Ovary (tissue), 9 donors: Measurements from ENCODE around the gene BAIAP3. TPM values are rescaled to one million over a fixed set of nuclear protein-coding genes. Genes with fewer than 3 reads are reported as not detected.
A peak's percentile ranks its signal among the peaks of the same experiment; 100 is the strongest.

Experiments
- DNase-seq, 5 donors: peaks; one replicate each; pipeline ENCODE4 v3.0.0-alpha.2; 2019 to 2020
- H3K27ac ChIP-seq, 2 donors: fragments of 200-600 bp; one replicate each; pipeline versions ENCODE4 v1.5.1 to v1.8.0; 2019 to 2022
- H3K27me3 ChIP-seq: fragments of 200-600 bp; one replicate; pipeline ENCODE4 v1.8.0; 2022
- H3K36me3 ChIP-seq: fragments of 200-600 bp; sonication (generic); one replicate; pipeline ENCODE4 v1.5.1; 2019
- H3K4me1 ChIP-seq: one replicate; pipeline ENCODE4 v1.8.1; 2013; ENCODE audit warnings: mild to moderate bottlenecking, moderate library complexity; ENCODE audit not compliant: insufficient read depth
- H3K4me3 ChIP-seq: fragments of 200-600 bp; sonication (generic); one replicate; pipeline ENCODE4 v1.5.1; 2017
- H3K9me3 ChIP-seq, 2 donors: fragments of 200-600 bp in 1 of 2; sonication (generic) in 1 of 2; one replicate each; pipeline versions ENCODE4 v1.5.1 to v1.8.1; 2013 to 2019; ENCODE audit warnings: mild to moderate bottlenecking in 1 of 2, moderate library complexity in 1 of 2
- CTCF ChIP-seq, 3 donors: fragments of 450-650 bp in 2 of 3; fragments of 200-600 bp in 1 of 3; IDR thresholded peaks; one replicate each; pipeline versions ENCODE4 v1.5.1 to v1.8.0; 2016 to 2022; ENCODE audit warnings: antibody characterized with exemption in 3 of 3, mild to moderate bottlenecking in 1 of 3
- EP300 ChIP-seq: sonication (generic); formaldehyde crosslinking; IDR thresholded peaks from one replicate; pipeline ENCODE4 v1.6.1; 2017; ENCODE audit warnings: antibody characterized with exemption
- POLR2A ChIP-seq: fragments of 450-650 bp; IDR thresholded peaks from one replicate; pipeline ENCODE4 v1.6.1; 2017; ENCODE audit warnings: antibody characterized with exemption, mild to moderate bottlenecking, moderate library complexity
- WGBS, 3 donors: extraction: QIAGEN DNeasy Blood & Tissue Kit in 1 of 3; methylation state at CpG; one replicate each; pipeline versions ENCODE4 v1.1.5 to v1.1.7; 2013 to 2017; 5-methylcytosine and 5-hydroxymethylcytosine counted together
- intact Hi-C, 4 donors: fragments of 100-400 bp; cut with DNase I; formaldehyde crosslinking; loops; one replicate each; pipeline versions ENCODE4 v1.11.0 to v1.15.1; 2022 to 2023
- polyA plus RNA-seq, 2 donors: library from polyadenylated mRNA; stranded (reverse); fragments of 200-250 nt in 1 of 2; fragments of 350-450 nt in 1 of 2; fragmentation: Illumina TruSeq in 1 of 2; extraction: RNeasy Lipid Tissue Mini Kit (QIAGEN cat#74804) in 1 of 2; gene quantifications; one replicate each; pipeline ENCODE4 v1.2.3, GENCODE V29; 2013 to 2014
- total RNA-seq, 7 donors: library from RNA; depleted of rRNA in 2 of 7; stranded (reverse); fragments of >200 nt in 2 of 7; fragmentation: NEBNext Ultra II Directional in 3 of 7; extraction: Animal tissue kit (Norgen Biotek cat#: 25700) in 3 of 7; gene quantifications; one replicate each; pipeline versions ENCODE4 v1.1.0 to v1.2.4, GENCODE V29; 2016 to 2023
- donor health status: DM: no; HTN: no; CAD: no; lungs with moderate emphysema.
- donor health status: DM: no; HTN: no; CAD: no.
- donor health status: Bipolar disorder and iron deficiency.
- donor health status: DM: yes; HTN: yes; CAD: no.
- donor health status: DM: no; HTN: no; CAD: no.
- donor health status: DM: yes; HTN: yes; CAD: no.

The BAIAP3 gene
- total and polyA plus RNA-seq, 9 donors: 0.25 to 26.1 (median 1.2) TPM

- intact Hi-C loops: no loop called here
Measured at GRCh38 chr16:1357906-1358566, 24.6 kb downstream of the BAIAP3 start.

GRCh38 chr16:1361685-1362360 is 28.4 kb downstream of the BAIAP3 start:
- no peak for TF ChIP-seq EP300
- no peak for TF ChIP-seq POLR2A
- TF ChIP-seq CTCF (IDR thresholded peaks at IDR 0.05): no peak
- Histone ChIP-seq H3K27me3 (no peaks in the 10 kb centered on the region), H3K36me3 (no peaks in the 10 kb centered on the region), H3K4me3 (no peak overlapping the region), H3K4me1 (no peaks in the 10 kb centered on the region), H3K27ac (no peak overlapping the region), H3K9me3 (no peaks in the 10 kb centered on the region)
- intact Hi-C loops: no loop called here
- WGBS, 3 donors: 91% methylated on average over 35 to 43 of the region's 43 CpGs
- no peak for DNase-seq

More at GRCh38 chr16:1357906-1358566, 24.6 kb downstream of the BAIAP3 start:
- no peak overlapping the region for H3K27ac ChIP-seq
- H3K27me3 ChIP-seq: no peaks in the 10 kb centered on the region
- H3K4me1 ChIP-seq: peaks cover 5% of the 10 kb centered on the region
- H3K36me3 ChIP-seq: no peaks in the 10 kb centered on the region
- no peak for DNase-seq
- no peak overlapping the region for H3K4me3 ChIP-seq
- no peak for TF ChIP-seq CTCF (IDR thresholded peaks at IDR 0.05)
- no peaks in the 10 kb centered on the region for H3K9me3 ChIP-seq
- 76 to 82% (median 80%) methylated on average over 19 of the region's 19 CpGs for WGBS, 3 donors

- TF ChIP-seq POLR2A: no peak
- no peak for TF ChIP-seq EP300
- no peak for TF ChIP-seq CTCF (IDR thresholded peaks at IDR 0.05)
- Histone ChIP-seq H3K27ac (no peak overlapping the region), H3K4me3 (no peak overlapping the region), H3K27me3 (no peaks in the 10 kb centered on the region), H3K36me3 (no peaks in the 10 kb centered on the region), H3K4me1 (no peaks in the 10 kb centered on the region), H3K9me3 (no peaks in the 10 kb centered on the region)
- WGBS, 3 donors: 24 to 47% (median 30%) methylated on average over 11 of the region's 11 CpGs
- intact Hi-C loops: no loop called here
- no peak for DNase-seq
Measured at GRCh38 chr16:1362807-1363206, 29.4 kb downstream of the BAIAP3 start.

- H3K27me3 ChIP-seq: no peaks in the 10 kb centered on the region
- no peaks in the 10 kb centered on the region for H3K4me1 ChIP-seq
- no peaks in the 10 kb centered on the region for H3K9me3 ChIP-seq
- no peak overlapping the region for H3K27ac ChIP-seq
- 42 to 52% (median 49%) methylated on average over 18 of the region's 18 CpGs for WGBS, 3 donors
- H3K36me3 ChIP-seq: no peaks in the 10 kb centered on the region
- peak in 1 of 5 donors; percentile 66 for DNase-seq
- no peak overlapping the region for H3K4me3 ChIP-seq
- intact Hi-C loops: no loop called here
- TF ChIP-seq CTCF (IDR thresholded peaks at IDR 0.05) (peak in 2 of 3 donors; percentile 25 to 39), POLR2A (no peak)
Measured at GRCh38 chr16:1363501-1364041, 30.1 kb downstream of the BAIAP3 start.
